Osteocyte (in vitro differentiated cells): ENCODE measurements around the gene ATP11A. TPM values are rescaled to one million over a fixed set of nuclear protein-coding genes. Genes with fewer than 3 reads are reported as not detected.

Experiments used
- DNase-seq: peaks from one replicate; pipeline ENCODE4 v3.0.0; 2021; ENCODE audit warnings: mixed read lengths; ENCODE audit not compliant: unreplicated experiment; ENCODE audit errors: extremely low spot score
- H3K27ac Mint-ChIP-seq: one replicate; pipeline ENCODE4 v1.8.0; 2021; ENCODE audit warnings: mild to moderate bottlenecking, mixed read lengths; ENCODE audit not compliant: unreplicated experiment
- H3K27me3 Mint-ChIP-seq: one replicate; pipeline ENCODE4 v1.8.0; 2021; ENCODE audit warnings: mixed read lengths; ENCODE audit not compliant: unreplicated experiment
- H3K36me3 Mint-ChIP-seq: one replicate; pipeline ENCODE4 v1.8.0; 2021; ENCODE audit warnings: mixed read lengths; ENCODE audit not compliant: unreplicated experiment
- H3K4me1 Mint-ChIP-seq: one replicate; pipeline ENCODE4 v1.8.0; 2021; ENCODE audit warnings: mixed read lengths; ENCODE audit not compliant: unreplicated experiment
- H3K4me3 Mint-ChIP-seq: one replicate; pipeline ENCODE4 v1.8.0; 2021; ENCODE audit warnings: mild to moderate bottlenecking, moderate library complexity, mixed read lengths; ENCODE audit not compliant: unreplicated experiment
- H3K9me3 Mint-ChIP-seq: one replicate; pipeline ENCODE4 v1.8.0; 2021; ENCODE audit warnings: mixed read lengths; ENCODE audit not compliant: unreplicated experiment
- total RNA-seq: library from RNA; stranded (reverse); gene quantifications from 2 replicates; pipeline ENCODE4 v1.2.1, GENCODE V29; 2021
- TF ChIP-seq, protein P1 (sequence below): fragments of 200-600 bp; sonication (generic); IDR thresholded peaks from 2 replicates; pipeline ENCODE4 v1.5.0; 2021; ENCODE audit warnings: antibody characterized with exemption, mild to moderate bottlenecking, moderate library complexity

The ATP11A gene
- total RNA-seq, 1 donor from 2014 or later, result 15.7 TPM

DNA sequence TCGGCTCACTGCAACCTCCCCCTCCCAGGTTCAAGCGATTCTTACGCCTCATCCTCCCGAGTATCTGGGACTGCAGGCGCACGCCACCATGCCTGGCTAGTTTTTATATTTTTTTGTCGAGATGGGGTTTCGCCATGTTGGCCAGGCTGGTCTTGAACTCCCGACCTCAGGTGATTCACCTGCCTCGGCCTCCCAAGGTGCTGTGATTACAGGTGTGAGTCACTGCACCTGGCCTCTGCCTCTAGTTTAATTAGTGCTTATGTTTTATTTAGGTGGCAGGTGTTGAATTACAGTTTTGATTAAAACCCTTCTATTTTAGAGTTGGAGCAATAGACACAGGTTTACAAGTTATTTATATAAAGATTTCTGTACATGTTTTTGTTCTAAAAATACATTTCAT lies 42.8 kb downstream of the ATP11A start:
- Mint-ChIP-seq H3K27me3 (no peaks in the 10 kb centered on the region), H3K9me3 (no peaks in the 10 kb centered on the region), H3K4me3 (no peak overlapping the region), H3K4me1 (no peaks in the 10 kb centered on the region), H3K36me3 (no peaks in the 10 kb centered on the region), H3K27ac (no peak overlapping the region)
- DNase-seq, result no peak
- TF ChIP-seq, protein P1, sequence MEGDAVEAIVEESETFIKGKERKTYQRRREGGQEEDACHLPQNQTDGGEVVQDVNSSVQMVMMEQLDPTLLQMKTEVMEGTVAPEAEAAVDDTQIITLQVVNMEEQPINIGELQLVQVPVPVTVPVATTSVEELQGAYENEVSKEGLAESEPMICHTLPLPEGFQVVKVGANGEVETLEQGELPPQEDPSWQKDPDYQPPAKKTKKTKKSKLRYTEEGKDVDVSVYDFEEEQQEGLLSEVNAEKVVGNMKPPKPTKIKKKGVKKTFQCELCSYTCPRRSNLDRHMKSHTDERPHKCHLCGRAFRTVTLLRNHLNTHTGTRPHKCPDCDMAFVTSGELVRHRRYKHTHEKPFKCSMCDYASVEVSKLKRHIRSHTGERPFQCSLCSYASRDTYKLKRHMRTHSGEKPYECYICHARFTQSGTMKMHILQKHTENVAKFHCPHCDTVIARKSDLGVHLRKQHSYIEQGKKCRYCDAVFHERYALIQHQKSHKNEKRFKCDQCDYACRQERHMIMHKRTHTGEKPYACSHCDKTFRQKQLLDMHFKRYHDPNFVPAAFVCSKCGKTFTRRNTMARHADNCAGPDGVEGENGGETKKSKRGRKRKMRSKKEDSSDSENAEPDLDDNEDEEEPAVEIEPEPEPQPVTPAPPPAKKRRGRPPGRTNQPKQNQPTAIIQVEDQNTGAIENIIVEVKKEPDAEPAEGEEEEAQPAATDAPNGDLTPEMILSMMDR, result no peak

DNA sequence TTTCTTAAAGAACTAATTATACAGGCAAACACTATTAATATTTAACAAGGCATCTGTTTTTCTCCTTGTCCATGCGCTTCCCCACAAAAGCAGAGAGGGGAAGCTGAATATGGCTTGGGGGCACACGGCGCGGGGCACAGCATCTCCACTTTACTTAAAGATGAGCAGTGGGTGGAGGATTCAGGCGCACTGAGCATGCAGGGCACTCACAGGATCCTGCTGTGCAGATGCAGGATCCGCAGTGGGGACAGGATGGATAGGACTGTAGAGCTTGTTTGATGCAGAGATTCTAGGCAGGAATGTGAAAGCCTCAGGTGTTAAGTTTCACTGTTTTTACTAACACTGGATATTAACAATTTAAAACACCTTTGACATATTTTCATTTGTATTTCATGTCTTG lies 43.3 kb downstream of the ATP11A start:
- no peak for DNase-seq
- Mint-ChIP-seq H3K27ac (no peak overlapping the region), H3K4me3 (no peak overlapping the region)

DNA sequence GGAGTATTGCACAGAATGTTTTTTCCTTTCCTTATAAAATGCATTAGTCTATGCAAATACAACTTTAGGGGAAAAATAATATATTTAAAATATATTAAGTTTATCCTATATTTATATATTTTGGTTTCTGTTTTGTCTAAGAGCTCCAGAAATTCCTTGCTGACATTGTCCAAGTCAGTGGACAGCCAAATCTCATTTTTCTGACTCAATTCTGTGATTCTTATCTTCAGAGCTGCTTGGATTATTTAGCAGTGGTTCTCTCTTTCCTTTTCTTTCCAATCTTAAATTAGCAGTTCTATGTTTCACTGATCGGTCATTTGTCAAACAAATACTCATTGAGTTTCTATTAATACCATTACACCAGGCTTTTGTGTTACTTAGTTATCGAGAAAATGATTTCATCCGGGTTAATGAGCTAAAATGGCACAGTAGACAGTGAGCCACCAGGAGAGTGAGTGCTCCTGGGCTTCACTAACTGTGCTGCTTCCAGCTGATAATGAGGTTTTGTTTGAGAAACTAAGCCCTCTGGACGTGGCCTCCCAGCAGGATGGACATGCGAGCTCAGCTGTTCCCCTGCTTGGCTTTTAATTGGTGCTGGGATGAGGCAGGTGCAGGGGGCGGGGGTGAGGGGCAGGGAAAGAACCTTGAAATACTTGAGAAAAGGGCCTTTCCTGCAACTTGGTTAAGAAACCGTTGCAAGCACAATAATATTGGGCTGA lies 44.0 kb downstream of the ATP11A start:
- no peaks in the 10 kb centered on the region for H3K9me3 Mint-ChIP-seq
- no peaks in the 10 kb centered on the region for H3K36me3 Mint-ChIP-seq
- TF ChIP-seq, protein P1, result no peak
- H3K27ac Mint-ChIP-seq, result no peak overlapping the region
- no peaks in the 10 kb centered on the region for H3K4me1 Mint-ChIP-seq
- no peak for DNase-seq
- H3K27me3 Mint-ChIP-seq, result no peaks in the 10 kb centered on the region
- H3K4me3 Mint-ChIP-seq, result no peak overlapping the region

More for the DNA sequence above, 43.3 kb downstream of the ATP11A start:
- Mint-ChIP-seq H3K36me3 (no peaks in the 10 kb centered on the region), H3K9me3 (no peaks in the 10 kb centered on the region), H3K27me3 (no peaks in the 10 kb centered on the region), H3K4me1 (no peaks in the 10 kb centered on the region)
- TF ChIP-seq, protein P1, result no peak

DNA sequence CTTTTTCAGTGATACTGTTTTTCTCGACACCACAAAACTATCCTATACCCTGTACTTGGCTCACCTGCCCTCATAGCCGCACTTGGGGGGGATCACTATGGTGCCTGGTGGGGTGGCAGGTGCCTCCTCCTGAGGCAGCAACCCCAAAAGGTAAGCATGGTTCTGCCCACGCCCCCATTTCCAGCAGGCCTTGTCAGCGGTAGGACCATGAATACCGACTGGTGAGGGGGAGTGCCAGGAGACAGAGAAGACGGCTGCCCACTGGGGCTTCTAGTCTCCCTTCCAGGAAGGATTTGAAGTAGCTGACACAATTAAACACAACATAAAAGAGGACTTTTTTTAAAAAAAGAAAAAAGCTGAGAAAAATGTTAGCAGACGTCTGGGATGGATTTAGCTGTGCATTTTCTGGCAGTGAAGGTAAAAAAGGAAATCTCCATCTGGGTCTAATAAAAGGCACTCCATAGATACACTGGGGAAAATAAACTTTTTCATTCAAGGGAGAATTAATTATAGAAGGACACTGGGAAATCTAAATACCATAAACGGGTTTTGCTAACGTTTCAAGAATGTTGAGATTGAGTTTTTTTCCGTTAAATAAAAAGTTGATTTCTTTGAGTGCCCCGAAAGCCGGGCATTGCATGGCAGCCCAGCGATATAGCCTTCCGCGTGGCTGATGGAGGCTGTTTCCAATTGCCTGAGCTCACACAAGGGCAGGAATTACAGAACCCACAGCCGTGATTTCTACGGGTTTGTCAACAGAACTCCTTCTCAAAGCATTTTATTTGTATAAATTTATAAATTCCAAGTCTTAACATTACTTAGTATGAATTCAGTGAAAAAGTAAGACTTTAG lies 45.1 kb downstream of the ATP11A start:
- Mint-ChIP-seq H3K9me3 (no peaks in the 10 kb centered on the region), H3K4me3 (no peak overlapping the region), H3K36me3 (no peaks in the 10 kb centered on the region), H3K27ac (no peak overlapping the region), H3K27me3 (no peaks in the 10 kb centered on the region), H3K4me1 (no peaks in the 10 kb centered on the region)
- TF ChIP-seq, protein P1, result no peak
- no peak for DNase-seq

DNA sequence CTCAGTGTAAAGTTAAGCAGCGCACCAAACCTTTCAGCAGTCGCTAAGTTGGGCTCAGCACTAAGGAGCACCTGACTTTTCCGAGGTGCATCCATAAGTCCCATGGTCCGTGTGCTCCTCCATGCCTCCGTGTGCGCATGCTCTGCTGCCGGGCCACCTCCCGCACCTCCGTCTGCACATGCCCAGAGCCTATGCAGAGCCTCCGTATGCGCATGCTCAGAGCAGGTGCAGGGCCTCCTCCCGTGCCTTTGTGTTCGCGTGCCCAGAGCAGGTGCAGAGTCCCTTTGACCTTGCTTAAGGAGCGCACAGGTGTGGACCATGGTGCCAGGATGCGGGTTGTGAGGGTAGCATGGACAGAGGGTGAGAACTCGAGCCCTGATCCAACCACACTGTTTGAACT lies 46.0 kb downstream of the ATP11A start:
- Mint-ChIP-seq H3K36me3 (no peaks in the 10 kb centered on the region), H3K27ac (no peak overlapping the region), H3K9me3 (no peaks in the 10 kb centered on the region), H3K4me3 (no peak overlapping the region), H3K27me3 (no peaks in the 10 kb centered on the region), H3K4me1 (peaks cover 5% of the 10 kb centered on the region)
- DNase-seq, result no peak
- TF ChIP-seq, protein P1, result no peak
